Left lung (tissue), 10 donors: Measurements from ENCODE around the gene ERCC4. TPM values are rescaled to one million over a fixed set of nuclear protein-coding genes. Genes with fewer than 3 reads are reported as not detected.
"Not testable (repeated sequence)": the region's sequence is repeated elsewhere in the genome, so short reads cannot be mapped to it uniquely, and the experiment has no call there.

ENCODE experiments used
- ATAC-seq: fragments of 200-7000 bp; cut with Tn5 transposase; one replicate; pipeline ENCODE4 v1.9.1; 2020; ENCODE audit warnings: moderate library complexity
- DNase-seq, 4 donors: peaks; one replicate each; pipeline ENCODE4 v3.0.0-alpha.2; 2013 to 2020
- H3K27ac ChIP-seq, 2 donors: fragments of 200-600 bp; sonication (generic) in 1 of 2; one replicate each; pipeline versions ENCODE4 v1.5.0 to v1.8.0; 2020 to 2021
- H3K27me3 ChIP-seq, 2 donors: fragments of 200-600 bp; sonication (generic) in 1 of 2; one replicate each; pipeline versions ENCODE4 v1.5.0 to v1.8.0; 2020 to 2021
- H3K36me3 ChIP-seq, 2 donors: fragments of 200-600 bp; sonication (generic) in 1 of 2; one replicate each; pipeline versions ENCODE4 v1.5.0 to v1.8.0; 2020 to 2021
- H3K4me1 ChIP-seq, 2 donors: fragments of 200-600 bp; one replicate each; pipeline ENCODE4 v1.8.0; 2021
- H3K4me3 ChIP-seq, 2 donors: fragments of 200-600 bp; sonication (generic) in 1 of 2; one replicate each; pipeline versions ENCODE4 v1.5.0 to v1.8.0; 2020 to 2021; ENCODE audit warnings: mild to moderate bottlenecking in 1 of 2
- H3K9me3 ChIP-seq, 2 donors: fragments of 200-600 bp; sonication (generic) in 1 of 2; one replicate each; pipeline versions ENCODE4 v1.5.0 to v1.8.0; 2020 to 2021
- intact Hi-C, 2 donors: fragments of 100-400 bp; cut with DNase I; formaldehyde crosslinking; loops; one replicate each; pipeline versions ENCODE4 v1.11.2 to v1.14.2; 2022
- polyA plus RNA-seq, 6 donors: library from polyadenylated mRNA; unstranded; fragments of 120-200 nt; gene quantifications; one replicate each; pipeline ENCODE4 v1.2.1, GENCODE V29; 2013; ENCODE audit not compliant: insufficient read length in 6 of 6
- total RNA-seq, 2 donors: library from RNA; stranded (reverse); fragmentation: NEBNext Ultra II Directional; extraction: Animal tissue kit (Norgen Biotek cat#: 25700); gene quantifications; one replicate each; pipeline ENCODE4 v1.2.1, GENCODE V29; 2021
- TF ChIP-seq, protein P1 (sequence below), 2 donors: fragments of 200-600 bp; sonication (generic) in 1 of 2; IDR thresholded peaks; one replicate each; pipeline versions ENCODE4 v1.5.0 to v1.8.0; 2021; ENCODE audit warnings: antibody characterized with exemption in 2 of 2
- donor health status: DM: no; HTN: yes; CAD: no.
- donor health status: DM: no; HTN: no; CAD: no.

The ERCC4 gene
- total and polyA plus RNA-seq, 8 donors: 10.7 to 20.1 (median 16.4) TPM

GRCh38 chr16:13883881-13884280 lies 36.1 kb upstream of the ERCC4 start:
- DNase-seq: no peak
- H3K27ac ChIP-seq: no peak overlapping the region
- no peaks in the 10 kb centered on the region for H3K4me1 ChIP-seq
- H3K27me3 ChIP-seq: no peaks in the 10 kb centered on the region
- TF ChIP-seq, protein P1, sequence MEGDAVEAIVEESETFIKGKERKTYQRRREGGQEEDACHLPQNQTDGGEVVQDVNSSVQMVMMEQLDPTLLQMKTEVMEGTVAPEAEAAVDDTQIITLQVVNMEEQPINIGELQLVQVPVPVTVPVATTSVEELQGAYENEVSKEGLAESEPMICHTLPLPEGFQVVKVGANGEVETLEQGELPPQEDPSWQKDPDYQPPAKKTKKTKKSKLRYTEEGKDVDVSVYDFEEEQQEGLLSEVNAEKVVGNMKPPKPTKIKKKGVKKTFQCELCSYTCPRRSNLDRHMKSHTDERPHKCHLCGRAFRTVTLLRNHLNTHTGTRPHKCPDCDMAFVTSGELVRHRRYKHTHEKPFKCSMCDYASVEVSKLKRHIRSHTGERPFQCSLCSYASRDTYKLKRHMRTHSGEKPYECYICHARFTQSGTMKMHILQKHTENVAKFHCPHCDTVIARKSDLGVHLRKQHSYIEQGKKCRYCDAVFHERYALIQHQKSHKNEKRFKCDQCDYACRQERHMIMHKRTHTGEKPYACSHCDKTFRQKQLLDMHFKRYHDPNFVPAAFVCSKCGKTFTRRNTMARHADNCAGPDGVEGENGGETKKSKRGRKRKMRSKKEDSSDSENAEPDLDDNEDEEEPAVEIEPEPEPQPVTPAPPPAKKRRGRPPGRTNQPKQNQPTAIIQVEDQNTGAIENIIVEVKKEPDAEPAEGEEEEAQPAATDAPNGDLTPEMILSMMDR (IDR thresholded peaks at IDR 0.05): no peak
- H3K4me3 ChIP-seq: no peak overlapping the region
- no peak for ATAC-seq
- no peaks in the 10 kb centered on the region for H3K9me3 ChIP-seq
- intact Hi-C loops: no loop called here
- H3K36me3 ChIP-seq: no peaks in the 10 kb centered on the region

- DNase-seq (no peak), ATAC-seq (no peak)
- no peaks in the 10 kb centered on the region for H3K9me3 ChIP-seq
- intact Hi-C loops: no loop called here
- H3K4me3 ChIP-seq: no peak overlapping the region
- H3K36me3 ChIP-seq: no peaks in the 10 kb centered on the region
- H3K27ac ChIP-seq: no peak overlapping the region
- H3K27me3 ChIP-seq: no peaks in the 10 kb centered on the region
- TF ChIP-seq, protein P1 (IDR thresholded peaks at IDR 0.05): no peak
- H3K4me1 ChIP-seq: no peaks in the 10 kb centered on the region
These were observed 34.3 kb upstream of the ERCC4 start for GRCh38 chr16:13885700-13886099.

- ATAC-seq: no peak
- DNase-seq: no peak
- TF ChIP-seq, protein P1 (IDR thresholded peaks at IDR 0.05): no peak
- no peak overlapping the region for H3K27ac ChIP-seq
- H3K4me3 ChIP-seq: no peak overlapping the region
- intact Hi-C loops: no loop called here
- H3K36me3 ChIP-seq: no peaks in the 10 kb centered on the region
- H3K4me1 ChIP-seq: no peaks in the 10 kb centered on the region
- H3K9me3 ChIP-seq: no peaks in the 10 kb centered on the region
- no peaks in the 10 kb centered on the region for H3K27me3 ChIP-seq
These were observed 33.3 kb upstream of the ERCC4 start for GRCh38 chr16:13886608-13887007.

DNA sequence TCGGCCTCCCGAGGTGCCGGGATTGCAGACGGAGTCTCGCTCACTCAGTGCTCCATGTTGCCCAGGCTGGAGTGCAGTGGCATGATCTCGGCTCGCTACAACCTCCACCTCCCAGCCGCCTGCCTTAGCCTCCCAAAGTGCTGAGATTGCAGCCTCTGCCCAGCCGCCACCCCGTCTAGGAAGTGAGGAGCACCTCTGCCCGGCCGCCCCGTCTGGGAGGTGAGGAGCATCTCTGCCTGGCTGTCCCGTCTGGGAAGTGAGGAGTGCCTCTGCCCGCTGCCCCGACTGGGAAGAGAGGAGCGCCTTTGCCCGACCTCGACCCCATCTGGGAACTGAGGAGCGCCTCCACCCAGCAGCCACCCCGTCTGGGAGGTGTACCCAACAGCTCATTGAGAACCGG lies 30.6 kb upstream of the ERCC4 start:
- ATAC-seq, H3K27me3 ChIP-seq, intact Hi-C loops, H3K4me1 ChIP-seq, DNase-seq, H3K4me3 ChIP-seq, H3K36me3 ChIP-seq, H3K27ac ChIP-seq, H3K9me3 ChIP-seq: not testable (repeated sequence)

DNA sequence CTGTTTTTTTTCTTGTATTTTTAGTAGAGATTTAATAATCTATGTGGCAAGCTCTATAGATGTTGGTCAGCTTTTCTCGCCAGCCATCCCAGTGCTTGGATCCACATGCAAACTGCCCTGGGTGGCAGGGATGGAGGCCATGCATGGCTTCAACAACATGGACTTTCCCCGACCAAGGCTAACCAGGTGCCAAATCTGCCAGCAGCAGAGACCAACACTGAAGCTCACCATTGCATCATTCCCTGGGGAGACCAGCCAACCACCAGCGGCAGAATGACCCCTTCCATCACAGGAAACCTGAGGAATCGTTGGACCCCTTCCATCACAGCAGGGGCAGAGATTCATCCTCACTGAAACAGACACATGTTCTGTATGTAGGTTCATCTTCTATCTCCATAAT lies 27.7 kb upstream of the ERCC4 start:
- Histone ChIP-seq H3K27me3 (no peaks in the 10 kb centered on the region), H3K9me3 (no peaks in the 10 kb centered on the region), H3K27ac (no peak overlapping the region), H3K36me3 (no peaks in the 10 kb centered on the region), H3K4me1 (no peaks in the 10 kb centered on the region), H3K4me3 (no peak overlapping the region)
- DNase-seq (no peak), ATAC-seq (no peak)
- intact Hi-C loops: no loop called here
- TF ChIP-seq, protein P1 (IDR thresholded peaks at IDR 0.05): no peak

- Histone ChIP-seq H3K27ac (no peak overlapping the region), H3K27me3 (peaks cover 0 to 8% of the 10 kb centered on the region in 2 donors), H3K36me3 (no peaks in the 10 kb centered on the region), H3K4me3 (no peak overlapping the region), H3K9me3 (no peaks in the 10 kb centered on the region), H3K4me1 (no peaks in the 10 kb centered on the region)
- DNase-seq (no peak), ATAC-seq (no peak)
- TF ChIP-seq, protein P1 (IDR thresholded peaks at IDR 0.05): no peak
- intact Hi-C loops: no loop called here
These were observed 24.4 kb upstream of the ERCC4 start for GRCh38 chr16:13895516-13895915.
